ENCODE data around the gene KLF1.

The KLF1 gene

DNA sequence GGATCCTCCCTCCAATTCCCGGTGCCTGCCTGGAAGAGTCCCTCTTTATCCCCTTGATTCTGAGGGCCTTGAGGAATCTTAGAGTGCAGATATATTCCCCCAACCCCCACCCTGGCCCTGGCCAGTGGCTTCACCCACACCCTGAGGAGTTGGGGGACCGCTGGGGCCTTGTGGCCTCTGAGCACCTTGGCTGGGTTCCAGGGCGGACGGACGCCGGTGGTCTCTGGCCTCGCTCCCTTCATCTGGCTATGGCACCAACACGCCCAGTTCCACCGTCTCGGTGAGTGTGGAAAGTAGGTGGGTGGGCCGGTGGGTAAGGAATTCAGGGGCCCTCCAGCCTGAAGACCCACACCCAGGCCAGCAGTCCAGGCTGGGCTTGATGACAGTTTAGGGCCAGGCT is 43.7 kb downstream of the KLF1 start:
- DNase-seq (ENCODE audit: extremely low read depth, insufficient read length), result no peak
- H3K36me3 ChIP-seq (ENCODE audit: control insufficient read depth, insufficient read depth, low read length), result no peaks in the 10 kb centered on the region
- no peak for TF ChIP-seq CTCF (IDR thresholded peaks at IDR 0.05; ENCODE audit: insufficient read depth, low read length, poor library complexity, severe bottlenecking)
- H3K4me3 ChIP-seq (replicated peaks; ENCODE audit: low read depth, low read length), result no peak overlapping the region
- H3K27me3 ChIP-seq (replicated peaks; ENCODE audit: control insufficient read depth, insufficient read depth, low read length), result no peaks in the 10 kb centered on the region; the same call in none of the 2 replicates

DNA sequence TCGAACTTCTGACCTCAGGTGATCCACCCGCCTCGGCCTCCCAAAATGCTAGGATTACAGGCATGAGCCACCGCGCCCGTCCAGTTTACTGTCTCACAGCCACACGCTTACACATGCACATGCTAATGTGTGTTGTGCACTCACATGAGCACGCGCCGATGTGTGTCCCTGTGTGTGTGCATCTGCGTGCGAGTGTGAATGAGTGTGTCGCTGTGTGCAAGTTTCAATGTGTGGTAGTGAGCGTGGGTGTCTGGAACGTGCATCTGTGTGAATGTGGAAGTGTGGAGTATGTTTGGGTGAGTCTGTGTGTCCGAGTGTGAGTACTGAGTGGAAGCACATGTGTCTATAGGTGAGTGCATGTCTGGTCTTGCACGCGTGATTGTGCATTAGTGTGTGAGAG is 44.5 kb downstream of the KLF1 start:
- no peak for TF ChIP-seq CTCF (IDR thresholded peaks at IDR 0.05; ENCODE audit: insufficient read depth, low read length, poor library complexity, severe bottlenecking)
- H3K36me3 ChIP-seq (ENCODE audit: control insufficient read depth, insufficient read depth, low read length), result no peaks in the 10 kb centered on the region
- H3K27me3 ChIP-seq (replicated peaks; ENCODE audit: control insufficient read depth, insufficient read depth, low read length), result no peaks in the 10 kb centered on the region; the same call in none of the 2 replicates

DNA sequence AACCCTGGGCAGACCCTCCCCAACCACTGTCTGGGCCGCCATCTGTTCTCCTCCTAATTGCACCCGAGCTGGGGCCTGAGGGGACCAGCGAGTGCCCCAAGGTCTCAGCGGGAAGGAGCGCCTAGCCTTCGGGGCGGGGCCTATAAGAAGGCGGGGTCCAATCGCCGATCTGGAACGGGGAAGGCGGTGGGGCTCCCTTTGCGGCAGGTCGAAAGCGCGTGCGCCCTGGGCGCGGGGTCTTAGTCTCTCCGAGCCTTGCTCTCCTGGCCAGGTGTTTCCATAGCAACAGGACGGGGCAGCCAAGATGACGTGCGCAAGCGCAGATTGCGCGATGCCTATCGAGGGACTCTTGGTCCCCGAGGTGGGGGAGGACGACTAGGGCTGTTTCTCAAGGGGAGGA is 45.9 kb downstream of the KLF1 start:
- no peaks in the 10 kb centered on the region; the same call in none of the 2 replicates for H3K27me3 ChIP-seq (replicated peaks; ENCODE audit: control insufficient read depth, insufficient read depth, low read length)
- no peak overlapping the region for H3K4me3 ChIP-seq (replicated peaks; ENCODE audit: low read depth, low read length)
- no peaks in the 10 kb centered on the region for H3K36me3 ChIP-seq (ENCODE audit: control insufficient read depth, insufficient read depth, low read length)
- peak; percentile 68 for DNase-seq (ENCODE audit: extremely low read depth, insufficient read length)
- no peak for TF ChIP-seq CTCF (IDR thresholded peaks at IDR 0.05; ENCODE audit: insufficient read depth, low read length, poor library complexity, severe bottlenecking)

More for the DNA sequence above, 44.5 kb downstream of the KLF1 start:
- no peak overlapping the region for H3K4me3 ChIP-seq (replicated peaks; ENCODE audit: low read depth, low read length)
- no peak for DNase-seq (ENCODE audit: extremely low read depth, insufficient read length)

DNA sequence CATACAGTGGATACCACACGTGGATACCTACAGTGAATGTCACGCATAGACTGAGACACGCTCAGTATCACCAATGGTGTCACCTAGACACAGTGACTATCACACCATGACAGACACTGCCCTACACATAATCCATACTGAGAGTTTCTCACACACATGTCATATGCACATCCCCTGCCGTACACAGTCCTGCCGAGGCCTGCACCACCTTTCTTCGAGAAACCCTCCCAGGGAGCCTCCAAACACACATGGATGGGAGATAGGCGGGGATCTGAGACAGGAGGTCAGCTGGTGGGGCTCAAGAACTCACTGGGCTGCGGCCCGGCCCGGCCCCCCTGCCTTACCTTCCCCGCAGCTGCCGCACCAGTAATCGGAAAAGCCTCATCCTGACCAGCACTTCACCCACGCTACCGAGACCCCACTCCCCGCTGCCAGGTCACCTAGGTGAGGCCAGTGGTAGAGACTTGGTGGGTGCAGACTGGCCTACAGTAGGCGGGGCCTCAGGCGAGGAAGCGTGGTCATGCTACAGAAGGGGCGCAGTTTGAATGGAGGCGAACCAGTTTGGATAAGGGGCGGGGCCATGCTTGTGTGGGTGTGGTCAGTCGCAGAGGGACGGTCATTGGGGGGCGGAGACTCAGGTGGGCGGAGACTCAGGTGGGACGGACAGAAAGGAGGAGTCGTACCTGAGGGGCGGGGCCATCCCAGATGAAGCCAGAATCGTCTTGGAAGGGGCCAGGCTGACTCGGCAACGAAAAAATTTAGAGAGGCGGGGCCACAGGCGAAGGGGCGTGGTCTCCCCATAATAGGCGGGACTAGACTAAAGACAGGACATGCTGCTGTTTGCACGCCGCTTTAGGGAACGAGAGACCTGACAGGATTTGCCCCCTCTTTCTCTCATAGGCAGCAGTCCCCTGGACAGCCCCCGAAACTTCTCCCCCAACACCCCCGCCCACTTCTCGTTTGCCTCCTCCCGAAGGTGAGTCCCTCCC is 46.6 kb downstream of the KLF1 start:
- Histone ChIP-seq H3K36me3 (ENCODE audit: control insufficient read depth, insufficient read depth, low read length) (no peaks in the 10 kb centered on the region), H3K27me3 (replicated peaks; ENCODE audit: control insufficient read depth, insufficient read depth, low read length) (peaks cover under 1% of the 10 kb centered on the region), H3K4me3 (replicated peaks; ENCODE audit: low read depth, low read length) (no peak overlapping the region)
- DNase-seq (ENCODE audit: extremely low read depth, insufficient read length), result peak; percentile 77
- no peak for TF ChIP-seq CTCF (IDR thresholded peaks at IDR 0.05; ENCODE audit: insufficient read depth, low read length, poor library complexity, severe bottlenecking)

DNA sequence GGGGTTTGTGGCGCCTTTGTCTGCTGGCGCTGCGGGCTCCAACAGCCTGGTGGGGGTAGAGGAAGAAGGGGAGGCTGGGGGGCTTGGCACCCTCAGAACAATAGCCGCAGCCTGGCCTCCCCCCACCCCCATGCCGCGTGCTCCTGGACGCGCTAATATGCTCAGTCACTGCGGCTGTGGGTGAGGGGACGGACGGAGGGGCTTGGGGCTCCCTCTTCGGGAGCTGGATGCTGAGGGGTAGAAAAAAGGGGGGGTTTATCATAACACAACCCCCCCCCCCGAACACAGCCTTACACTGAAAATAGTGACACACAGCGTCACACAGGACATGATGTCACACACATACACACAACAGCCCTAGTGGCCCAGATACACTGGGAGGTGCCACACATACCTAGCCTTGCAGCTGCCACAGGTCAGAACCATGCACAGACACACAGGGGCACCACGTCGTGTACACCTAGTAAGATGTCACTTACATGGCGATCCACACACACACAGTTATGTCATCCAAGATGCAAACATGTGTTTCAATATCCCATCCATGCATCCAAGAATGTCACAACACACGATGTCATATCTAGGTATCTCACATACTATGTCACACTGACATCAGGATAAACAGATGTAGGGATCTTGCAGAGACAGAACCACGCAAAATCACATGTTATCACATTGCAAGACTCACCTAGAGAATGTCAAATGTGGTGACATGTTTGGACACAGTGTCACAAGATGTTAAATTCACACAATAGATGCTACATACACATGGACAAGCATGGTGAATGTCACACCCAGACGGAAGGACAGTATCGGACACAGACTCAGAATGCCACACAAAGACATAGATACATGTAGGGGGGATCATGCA is 47.9 kb downstream of the KLF1 start:
- no peak for TF ChIP-seq CTCF (IDR thresholded peaks at IDR 0.05; ENCODE audit: insufficient read depth, low read length, poor library complexity, severe bottlenecking)
- no peaks in the 10 kb centered on the region for H3K36me3 ChIP-seq (ENCODE audit: control insufficient read depth, insufficient read depth, low read length)

More for the DNA sequence above, 47.9 kb downstream of the KLF1 start:
- H3K27me3 ChIP-seq (replicated peaks; ENCODE audit: control insufficient read depth, insufficient read depth, low read length), result peaks cover 2% of the 10 kb centered on the region
- no peak for DNase-seq (ENCODE audit: extremely low read depth, insufficient read length)
- peak overlapping the region; percentile 48 for H3K4me3 ChIP-seq (replicated peaks; ENCODE audit: low read depth, low read length)
